Epithelial cell of proximal tubule (primary cell): ENCODE results near the gene KIF6. TPM values are rescaled to one million over a fixed set of nuclear protein-coding genes. Genes with fewer than 3 reads are reported as not detected.
"Not testable (repeated sequence)": the region's sequence is repeated elsewhere in the genome, so short reads cannot be mapped to it uniquely, and the experiment has no call there.

Experiments
- DNase-seq: peaks from one replicate; pipeline ENCODE4 v3.0.0-alpha.2; 2011; ENCODE audit warnings: low read depth
- H3K4me3 ChIP-seq: 2 replicates; pipeline ENCODE4 v1.5.1; 2011; ENCODE audit warnings: low read depth, mild to moderate bottlenecking, low read length
- total RNA-seq: library from RNA; depleted of rRNA; stranded (reverse); fragments of >200 nt; gene quantifications from 2 replicates; pipeline ENCODE4 v1.2.3, GENCODE V29; 2015
- TF ChIP-seq, protein P1 (sequence below): conservative IDR thresholded peaks from 2 replicates; pipeline ENCODE4 v1.5.1; 2012; ENCODE audit warnings: low read depth, mild to moderate bottlenecking, low read length

Gene KIF6
- total RNA-seq, 1 donor from 2014 or later: 0.69 TPM

DNA sequence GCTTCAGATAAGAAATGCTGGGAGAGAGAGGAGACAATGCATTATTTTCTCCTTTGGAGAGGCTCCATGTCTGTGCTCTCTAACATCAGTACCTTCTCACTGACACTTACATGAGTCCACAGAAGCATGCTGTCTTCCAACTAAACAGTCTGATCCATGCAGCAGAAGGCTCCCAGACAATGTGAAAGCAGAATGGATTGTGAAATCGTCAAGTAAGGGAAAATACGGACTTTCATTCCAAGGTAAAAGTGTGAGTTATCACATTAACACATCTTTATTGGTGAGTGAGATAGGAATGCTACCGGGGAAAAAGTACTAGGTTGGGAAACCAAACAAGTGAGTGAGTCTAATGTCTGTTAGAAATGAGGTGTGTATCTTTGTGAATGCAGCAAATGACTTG is 235.1 kb downstream of the KIF6 start:
- TF ChIP-seq, protein P1, sequence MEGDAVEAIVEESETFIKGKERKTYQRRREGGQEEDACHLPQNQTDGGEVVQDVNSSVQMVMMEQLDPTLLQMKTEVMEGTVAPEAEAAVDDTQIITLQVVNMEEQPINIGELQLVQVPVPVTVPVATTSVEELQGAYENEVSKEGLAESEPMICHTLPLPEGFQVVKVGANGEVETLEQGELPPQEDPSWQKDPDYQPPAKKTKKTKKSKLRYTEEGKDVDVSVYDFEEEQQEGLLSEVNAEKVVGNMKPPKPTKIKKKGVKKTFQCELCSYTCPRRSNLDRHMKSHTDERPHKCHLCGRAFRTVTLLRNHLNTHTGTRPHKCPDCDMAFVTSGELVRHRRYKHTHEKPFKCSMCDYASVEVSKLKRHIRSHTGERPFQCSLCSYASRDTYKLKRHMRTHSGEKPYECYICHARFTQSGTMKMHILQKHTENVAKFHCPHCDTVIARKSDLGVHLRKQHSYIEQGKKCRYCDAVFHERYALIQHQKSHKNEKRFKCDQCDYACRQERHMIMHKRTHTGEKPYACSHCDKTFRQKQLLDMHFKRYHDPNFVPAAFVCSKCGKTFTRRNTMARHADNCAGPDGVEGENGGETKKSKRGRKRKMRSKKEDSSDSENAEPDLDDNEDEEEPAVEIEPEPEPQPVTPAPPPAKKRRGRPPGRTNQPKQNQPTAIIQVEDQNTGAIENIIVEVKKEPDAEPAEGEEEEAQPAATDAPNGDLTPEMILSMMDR: no peak
- no peak overlapping the region for H3K4me3 ChIP-seq
- DNase-seq: peak; percentile 2

GRCh38 chr6:39488255-39488879 is 236.8 kb downstream of the KIF6 start:
- H3K4me3 ChIP-seq: no peak overlapping the region
- TF ChIP-seq, protein P1: no peak
- no peak for DNase-seq

DNA sequence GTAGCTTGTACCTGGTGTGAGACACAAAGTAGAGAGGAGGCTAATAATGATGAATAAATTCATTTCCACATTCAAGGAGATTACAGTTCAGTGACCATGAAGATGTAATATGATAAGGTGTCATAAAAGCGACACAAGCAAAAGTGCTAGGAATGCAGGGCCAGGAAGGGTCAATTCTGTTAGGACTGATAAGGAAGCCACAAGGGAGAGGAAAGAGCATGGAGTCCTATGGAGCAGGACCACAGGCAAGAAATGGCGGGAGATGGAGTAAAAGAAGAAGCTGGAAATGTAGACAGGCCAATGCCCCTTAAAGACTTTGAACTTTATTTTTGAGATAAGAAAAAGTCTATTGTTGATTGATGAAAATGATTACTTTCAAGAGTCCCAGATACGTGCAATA is 240.9 kb downstream of the KIF6 start:
- DNase-seq: no peak
- no peak overlapping the region for H3K4me3 ChIP-seq
- TF ChIP-seq, protein P1: no peak

DNA sequence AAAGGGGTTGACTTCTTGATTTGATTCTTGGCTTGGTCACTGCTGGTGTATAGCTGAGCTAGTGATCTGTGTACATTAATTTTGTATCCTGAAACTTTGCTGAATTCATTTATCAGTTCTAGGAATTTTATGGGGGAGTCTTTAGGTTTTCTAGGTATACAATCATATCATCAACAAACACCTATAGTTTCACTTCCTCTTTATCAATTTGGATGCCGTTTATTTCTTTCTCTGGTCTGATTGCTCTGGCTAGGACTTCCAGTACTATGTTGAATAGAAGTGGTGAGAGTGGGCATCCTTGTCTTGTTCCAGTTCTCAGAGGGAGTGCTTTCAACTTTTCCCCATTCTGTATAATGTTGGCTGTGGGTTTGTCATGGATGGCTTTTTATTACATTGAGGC is 245.4 kb downstream of the KIF6 start:
- not testable (repeated sequence) for DNase-seq, H3K4me3 ChIP-seq

GRCh38 chr6:39476670-39477069 is 248.5 kb downstream of the KIF6 start:
- no peak overlapping the region for H3K4me3 ChIP-seq
- no peak for DNase-seq
- TF ChIP-seq, protein P1: no peak

DNA sequence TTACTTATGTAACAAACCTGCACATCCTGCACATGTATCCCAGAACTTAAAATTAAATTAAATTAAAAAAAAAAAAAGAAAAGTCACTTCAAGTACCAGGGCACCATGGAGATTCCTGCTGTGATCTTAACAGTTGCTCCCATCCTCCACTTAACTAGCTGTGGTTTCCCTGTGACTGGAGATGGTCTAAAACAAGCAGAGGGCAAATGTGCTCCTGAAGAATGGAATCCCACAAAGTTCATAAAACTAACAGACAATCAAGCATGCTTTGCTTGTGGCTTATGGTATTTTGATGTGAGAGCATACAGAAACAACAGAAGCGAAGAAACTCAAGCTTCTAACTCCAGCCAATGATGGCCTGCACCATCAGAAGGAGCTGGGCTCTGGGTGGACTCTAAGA is 249.1 kb downstream of the KIF6 start:
- DNase-seq: no peak
- no peak overlapping the region for H3K4me3 ChIP-seq
- TF ChIP-seq, protein P1: no peak

DNA sequence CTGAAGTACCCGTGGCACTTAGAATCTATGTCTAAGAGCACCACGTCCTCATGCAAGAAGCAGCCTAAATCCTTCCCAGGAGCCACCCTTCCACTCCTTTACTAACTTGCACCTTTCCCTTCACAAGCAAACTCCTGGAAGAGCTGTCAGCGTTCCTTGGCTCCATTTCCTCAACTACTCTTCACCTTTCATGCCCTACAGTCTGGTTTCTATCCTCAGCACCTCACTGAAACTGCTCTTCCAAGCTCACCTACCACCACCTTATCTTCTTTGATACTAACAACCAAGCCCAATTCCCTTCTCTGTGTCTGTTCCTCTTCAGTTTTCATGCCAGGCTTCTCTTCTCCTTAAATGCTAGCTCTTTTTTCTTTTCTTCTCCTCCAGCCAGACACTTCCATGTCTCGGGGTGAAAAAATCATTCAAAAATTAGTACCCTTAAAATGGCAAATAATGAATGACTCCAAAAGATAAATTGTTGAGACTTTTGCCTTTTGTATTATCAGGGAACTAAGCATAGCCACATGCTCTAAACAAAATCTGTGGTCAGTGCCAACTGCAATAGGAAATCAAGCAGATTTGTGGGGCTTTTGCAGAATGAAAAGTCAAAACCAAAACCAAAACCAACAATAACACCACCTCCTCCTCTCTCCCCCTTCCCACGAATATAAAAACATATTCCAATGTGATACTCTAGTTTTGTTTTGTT is 253.1 kb downstream of the KIF6 start:
- no peak for DNase-seq
- H3K4me3 ChIP-seq: no peak overlapping the region
- TF ChIP-seq, protein P1: no peak
